Measurements from ENCODE around the gene NFYC. TPM values are rescaled to one million over a fixed set of nuclear protein-coding genes. Genes with fewer than 3 reads are reported as not detected.
"Not testable (repeated sequence)": the region's sequence is repeated elsewhere in the genome, so short reads cannot be mapped to it uniquely, and the experiment has no call there.

NFYC gene
- polyA plus RNA-seq, 3 donors = 95.9 to 111 (median 101) TPM

- no peak for DNase-seq (ENCODE audit: extremely low read depth in 1 of 11, low read depth in 9 of 11, low spot score in 4 of 11)
Measured at GRCh38 chr1:40693425-40693824, 1.9 kb downstream of the NFYC start.

DNA sequence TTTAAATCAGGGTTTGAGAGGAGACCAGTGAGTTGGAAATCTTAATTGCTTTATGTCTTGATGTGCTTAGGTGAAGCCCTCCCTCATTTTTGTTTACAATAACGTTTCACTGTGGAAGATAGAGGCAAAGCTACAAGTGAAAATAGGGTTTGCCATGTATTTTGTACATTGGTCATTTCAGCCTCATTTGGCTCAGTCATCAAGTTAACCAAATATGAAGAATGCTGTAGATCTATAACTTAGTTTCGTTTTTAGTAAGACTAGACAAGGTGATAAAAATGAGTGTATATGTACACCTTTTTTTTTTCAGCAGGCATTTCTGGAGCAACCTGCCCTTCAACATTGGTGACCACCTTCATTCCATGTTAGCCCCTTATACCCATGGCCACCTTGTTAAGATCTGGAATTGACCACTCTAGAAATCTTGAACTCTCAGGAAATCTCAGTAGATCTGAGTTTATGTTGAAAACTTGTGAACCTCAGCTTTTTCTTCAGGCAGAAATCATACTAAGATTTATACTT, 2.9 kb downstream of the NFYC start:
- DNase-seq (ENCODE audit: extremely low read depth in 1 of 11, low read depth in 9 of 11, low spot score in 4 of 11) = no peak

GRCh38 chr1:40696294-40696693, 4.8 kb downstream of the NFYC start:
- no peak for DNase-seq (ENCODE audit: extremely low read depth in 1 of 11, low read depth in 9 of 11, low spot score in 4 of 11)

DNA sequence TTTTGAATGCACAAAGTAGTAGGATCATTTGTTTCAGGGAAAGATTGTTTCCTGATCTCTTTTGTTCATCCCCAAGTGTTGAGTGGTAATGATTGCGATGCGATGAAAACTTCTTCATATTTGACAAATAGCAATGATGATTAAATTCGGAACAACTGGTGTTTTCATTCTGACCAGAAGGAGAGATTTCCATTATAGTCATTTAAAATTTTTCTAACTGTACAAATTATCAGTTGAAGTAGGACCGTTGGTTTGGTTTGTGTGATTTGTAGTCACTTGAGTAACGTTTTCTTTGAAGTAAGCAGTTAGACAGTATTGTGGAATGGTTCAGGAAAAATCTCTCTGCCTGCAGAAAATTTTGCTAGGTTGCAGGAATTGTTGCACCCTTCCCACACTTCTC, 5.9 kb downstream of the NFYC start:
- DNase-seq (ENCODE audit: extremely low read depth in 1 of 11, low read depth in 9 of 11, low spot score in 4 of 11) = no peak

DNA sequence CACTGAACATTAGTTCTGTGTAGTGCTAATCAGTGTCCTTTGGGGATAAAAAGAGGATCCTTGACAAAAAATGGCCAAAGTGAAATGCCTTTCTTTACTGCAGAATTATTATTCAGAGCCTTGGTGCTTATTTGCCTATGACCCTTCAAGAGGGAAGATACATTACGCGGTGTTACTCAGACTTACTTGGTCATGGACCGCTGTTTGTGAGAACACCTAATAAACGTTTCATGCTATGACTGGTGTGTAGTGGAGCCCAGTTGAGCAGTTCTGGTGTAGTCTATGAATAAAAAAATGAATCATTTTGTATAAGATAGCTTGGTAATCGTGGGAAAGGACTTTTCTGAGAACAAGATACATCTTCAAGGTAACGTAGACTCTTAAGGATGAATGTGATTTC, 8.3 kb downstream of the NFYC start:
- DNase-seq (ENCODE audit: extremely low read depth in 1 of 11, low read depth in 9 of 11, low spot score in 4 of 11) = no peak

GRCh38 chr1:40701684-40702083, 10.2 kb downstream of the NFYC start:
- no peak for DNase-seq (ENCODE audit: extremely low read depth in 1 of 11, low read depth in 9 of 11, low spot score in 4 of 11)

DNA sequence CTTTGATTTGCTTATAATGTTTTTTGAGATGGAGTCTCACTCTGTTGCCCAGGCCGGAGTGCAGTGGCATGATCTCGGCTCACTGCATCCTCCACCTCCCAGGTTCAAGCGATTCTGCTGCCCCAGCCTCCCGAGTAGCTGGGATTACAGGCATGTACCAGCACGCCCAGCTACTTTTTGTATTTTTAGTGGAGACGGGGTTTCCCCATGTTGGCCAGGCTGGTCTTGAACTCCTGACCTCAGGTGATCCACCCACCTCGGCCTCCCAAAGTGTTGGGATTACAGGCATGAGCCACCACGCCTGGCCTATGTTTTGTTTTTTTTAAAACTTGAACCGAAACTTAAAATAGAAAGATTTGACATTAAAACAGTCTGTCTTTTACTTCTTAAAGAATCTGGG, 11.3 kb downstream of the NFYC start:
- not testable (repeated sequence) for DNase-seq (ENCODE audit: extremely low read depth in 1 of 11, low read depth in 9 of 11, low spot score in 4 of 11)

- no peak for DNase-seq (ENCODE audit: extremely low read depth in 1 of 11, low read depth in 9 of 11, low spot score in 4 of 11)
Measured at GRCh38 chr1:40703316-40703715, 11.8 kb downstream of the NFYC start.

DNA sequence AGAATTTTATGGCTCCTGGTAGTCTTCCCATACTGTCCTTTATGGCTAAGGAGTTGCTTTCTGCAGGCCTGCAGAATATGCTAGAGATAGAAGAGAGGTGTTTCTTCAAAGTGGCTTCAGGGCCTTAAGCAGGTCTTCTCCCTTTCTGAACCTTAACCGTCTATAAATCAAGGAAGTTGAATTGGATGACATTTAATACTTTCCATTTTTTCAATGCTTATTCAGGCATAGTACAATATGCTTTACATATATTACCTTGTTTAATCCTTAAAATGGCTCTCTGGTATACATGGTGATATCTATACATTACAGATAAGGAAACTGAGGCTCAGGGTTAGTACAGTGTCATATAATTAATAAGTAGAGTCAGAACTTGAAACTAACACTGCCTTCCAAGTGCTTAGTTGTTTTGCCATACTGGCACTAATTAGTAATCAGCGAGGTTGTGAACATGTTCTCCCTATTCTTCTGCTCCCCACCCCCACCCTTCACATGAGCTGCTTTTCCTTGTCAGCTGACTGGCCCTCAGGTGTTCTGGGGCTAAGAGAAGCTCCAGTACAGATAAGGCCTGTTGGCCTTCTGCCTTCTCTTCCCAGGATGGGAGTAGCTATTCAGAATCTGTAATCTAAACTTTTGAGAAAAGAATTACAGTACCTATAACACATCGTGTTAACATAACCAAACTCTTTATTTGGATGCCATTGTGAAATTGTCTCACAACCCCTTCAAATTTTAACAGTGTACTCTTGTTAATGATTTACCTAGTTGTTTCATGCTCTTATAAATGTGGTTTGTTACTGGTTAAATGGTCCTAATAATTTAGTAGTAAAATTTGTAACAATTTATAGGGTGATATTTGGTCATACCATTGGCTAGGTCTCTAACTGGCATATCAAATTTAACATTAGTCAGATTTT, 13.6 kb downstream of the NFYC start:
- no peak for DNase-seq (ENCODE audit: extremely low read depth in 1 of 11, low read depth in 9 of 11, low spot score in 4 of 11)

- DNase-seq (ENCODE audit: extremely low read depth in 1 of 11, low read depth in 9 of 11, low spot score in 4 of 11) = no peak
Measured at GRCh38 chr1:40706626-40707025, 15.1 kb downstream of the NFYC start.

- peak in 6 of 11 donors; percentile 51 to 85 (median 64) for DNase-seq (ENCODE audit: extremely low read depth in 1 of 11, low read depth in 9 of 11, low spot score in 4 of 11)
Measured at GRCh38 chr1:40708750-40709099, 17.2 kb downstream of the NFYC start.

GRCh38 chr1:40709100-40709801, 17.7 kb downstream of the NFYC start:
- DNase-seq (ENCODE audit: extremely low read depth in 1 of 11, low read depth in 9 of 11, low spot score in 4 of 11) = peak; percentile 77 to 97 (median 92)

GRCh38 chr1:40709802-40710278, 18.3 kb downstream of the NFYC start:
- DNase-seq (ENCODE audit: extremely low read depth in 1 of 11, low read depth in 9 of 11, low spot score in 4 of 11) = no peak

- DNase-seq (ENCODE audit: extremely low read depth in 1 of 11, low read depth in 9 of 11, low spot score in 4 of 11) = peak in 1 of 11 donors; percentile 6
Measured at GRCh38 chr1:40710581-40711315, 19.2 kb downstream of the NFYC start.

- peak in 1 of 11 donors; percentile 32 for DNase-seq (ENCODE audit: extremely low read depth in 1 of 11, low read depth in 9 of 11, low spot score in 4 of 11)
Measured at GRCh38 chr1:40711465-40712404, 20.2 kb downstream of the NFYC start.

DNA sequence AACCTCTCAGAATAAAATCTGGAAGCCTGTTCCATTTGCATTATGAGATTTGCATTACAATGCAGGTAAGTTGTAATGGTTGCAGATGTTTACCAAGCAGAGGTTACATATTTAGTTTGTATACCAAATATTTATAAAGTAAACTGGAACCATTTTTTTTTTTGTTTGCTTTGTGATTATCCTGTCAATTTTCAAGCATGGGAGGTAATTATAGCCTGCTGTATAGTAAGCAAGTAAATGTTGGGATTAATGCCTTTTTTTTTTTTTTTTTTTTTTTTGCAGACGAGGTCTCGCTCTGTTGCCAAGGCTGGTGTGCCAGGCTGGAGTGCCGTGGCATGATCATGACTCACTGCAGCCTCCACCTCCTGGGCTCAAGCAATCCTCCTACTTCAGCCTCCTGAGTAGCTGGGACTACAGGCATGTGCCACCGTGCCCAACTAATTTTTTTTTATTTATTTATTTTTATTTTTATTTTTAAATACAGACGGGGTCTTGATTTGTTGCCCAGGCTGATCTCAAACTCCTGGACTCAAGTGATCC, 21.0 kb downstream of the NFYC start:
- no peak for DNase-seq (ENCODE audit: extremely low read depth in 1 of 11, low read depth in 9 of 11, low spot score in 4 of 11)

DNA sequence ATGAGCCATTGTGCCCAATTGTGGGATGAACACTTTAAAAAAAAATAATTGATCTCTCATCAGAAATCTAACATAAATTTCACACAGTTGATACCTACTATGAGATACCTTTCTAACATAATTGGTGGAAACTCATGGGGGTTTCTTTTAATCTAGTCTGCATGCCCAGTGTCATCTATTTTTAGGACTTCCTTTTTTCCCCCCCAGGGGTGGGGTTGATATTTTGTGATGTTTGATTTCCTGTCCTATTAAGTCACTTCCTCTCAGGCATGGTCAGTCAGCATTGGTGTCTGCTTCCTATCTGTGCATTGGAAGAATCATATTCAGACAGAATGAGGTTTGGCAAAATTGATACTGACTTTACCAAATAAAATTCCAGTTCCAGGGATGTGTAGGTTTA, 21.5 kb downstream of the NFYC start:
- DNase-seq (ENCODE audit: extremely low read depth in 1 of 11, low read depth in 9 of 11, low spot score in 4 of 11) = no peak

- no peak for DNase-seq (ENCODE audit: extremely low read depth in 1 of 11, low read depth in 9 of 11, low spot score in 4 of 11)
Measured at GRCh38 chr1:40715491-40716059, 24.1 kb downstream of the NFYC start.

Measured in renal cortex interstitium (tissue), 11 donors.